ENCODE results near the gene ARF3. TPM values are rescaled to one million over a fixed set of nuclear protein-coding genes. Genes with fewer than 3 reads are reported as not detected.

ARF3 gene
- total and polyA plus RNA-seq, 2 of the 13 experiments (the other 11 are each of a cell fraction or from before 2014, with no cell fraction given), result 53.8 to 57.9 TPM

DNA sequence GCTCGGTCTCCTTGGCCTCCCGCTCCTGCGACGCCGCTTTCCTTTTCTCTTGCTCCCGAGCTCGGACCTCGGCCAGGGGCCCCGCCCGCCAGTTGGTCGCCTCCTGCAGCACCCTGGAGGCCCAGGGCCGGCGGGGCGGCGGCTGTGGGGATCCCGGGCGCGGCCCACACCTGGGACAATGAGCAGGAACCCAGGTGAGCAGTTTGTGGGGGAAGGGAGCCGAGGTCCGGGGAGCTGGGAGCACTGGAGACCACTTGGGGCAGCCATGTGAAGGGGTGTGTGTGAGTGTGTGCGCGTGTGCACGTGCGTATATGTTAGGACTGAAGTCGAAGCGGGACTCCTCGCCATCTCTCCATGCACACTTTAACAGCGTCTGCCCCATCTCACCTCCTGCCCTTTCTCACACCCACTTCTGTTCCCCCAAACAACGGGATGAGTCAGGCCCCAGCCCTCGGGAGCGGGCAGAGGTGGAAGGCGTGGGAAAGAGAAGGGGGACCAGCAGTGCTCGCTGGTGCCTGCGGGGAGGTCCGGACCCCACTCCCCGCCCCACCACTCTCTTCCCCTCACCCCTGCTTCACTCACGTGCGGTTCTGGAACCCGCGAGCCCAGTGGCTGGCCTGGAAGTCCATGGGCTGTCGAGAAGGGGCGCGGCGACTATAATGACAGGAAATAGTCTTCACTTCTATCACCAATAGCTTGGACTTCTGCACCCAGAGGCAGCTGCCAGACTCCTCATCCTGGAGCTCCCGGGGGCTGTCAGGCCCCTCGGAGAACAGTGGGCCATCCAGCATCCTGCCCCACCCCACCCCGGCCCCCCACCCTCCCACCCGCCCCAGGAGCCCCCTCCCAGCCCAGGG, 41.4 kb upstream of the ARF3 start (continued):
- TF ChIP-seq, protein P1, sequence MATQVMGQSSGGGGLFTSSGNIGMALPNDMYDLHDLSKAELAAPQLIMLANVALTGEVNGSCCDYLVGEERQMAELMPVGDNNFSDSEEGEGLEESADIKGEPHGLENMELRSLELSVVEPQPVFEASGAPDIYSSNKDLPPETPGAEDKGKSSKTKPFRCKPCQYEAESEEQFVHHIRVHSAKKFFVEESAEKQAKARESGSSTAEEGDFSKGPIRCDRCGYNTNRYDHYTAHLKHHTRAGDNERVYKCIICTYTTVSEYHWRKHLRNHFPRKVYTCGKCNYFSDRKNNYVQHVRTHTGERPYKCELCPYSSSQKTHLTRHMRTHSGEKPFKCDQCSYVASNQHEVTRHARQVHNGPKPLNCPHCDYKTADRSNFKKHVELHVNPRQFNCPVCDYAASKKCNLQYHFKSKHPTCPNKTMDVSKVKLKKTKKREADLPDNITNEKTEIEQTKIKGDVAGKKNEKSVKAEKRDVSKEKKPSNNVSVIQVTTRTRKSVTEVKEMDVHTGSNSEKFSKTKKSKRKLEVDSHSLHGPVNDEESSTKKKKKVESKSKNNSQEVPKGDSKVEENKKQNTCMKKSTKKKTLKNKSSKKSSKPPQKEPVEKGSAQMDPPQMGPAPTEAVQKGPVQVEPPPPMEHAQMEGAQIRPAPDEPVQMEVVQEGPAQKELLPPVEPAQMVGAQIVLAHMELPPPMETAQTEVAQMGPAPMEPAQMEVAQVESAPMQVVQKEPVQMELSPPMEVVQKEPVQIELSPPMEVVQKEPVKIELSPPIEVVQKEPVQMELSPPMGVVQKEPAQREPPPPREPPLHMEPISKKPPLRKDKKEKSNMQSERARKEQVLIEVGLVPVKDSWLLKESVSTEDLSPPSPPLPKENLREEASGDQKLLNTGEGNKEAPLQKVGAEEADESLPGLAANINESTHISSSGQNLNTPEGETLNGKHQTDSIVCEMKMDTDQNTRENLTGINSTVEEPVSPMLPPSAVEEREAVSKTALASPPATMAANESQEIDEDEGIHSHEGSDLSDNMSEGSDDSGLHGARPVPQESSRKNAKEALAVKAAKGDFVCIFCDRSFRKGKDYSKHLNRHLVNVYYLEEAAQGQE (IDR thresholded peaks at IDR 0.05; ENCODE audit: borderline replicate concordance in 1 of 2, low read depth in 1 of 2, low read length in 2 of 2), result no peak
- TF ChIP-seq U2AF1 (optimal IDR thresholded peaks at IDR 0.05; ENCODE audit: low read depth, low read length) (no peak), MAFF (IDR thresholded peaks at IDR 0.05; ENCODE audit: low read depth, low read length) (no peak), FIP1L1 (IDR thresholded peaks at IDR 0.05; ENCODE audit: borderline replicate concordance, insufficient read depth, low read depth, low read length) (no peak), NFE2L1 (CRISPR knock-in tag; IDR thresholded peaks at IDR 0.05; ENCODE audit: borderline replicate concordance) (peak; percentile 50; the same call in 1 of the 2 replicates), ZNF558 (CRISPR knock-in tag; IDR thresholded peaks at IDR 0.05; ENCODE audit: borderline replicate concordance) (peak; percentile 27; the same call in 1 of the 2 replicates), SP140L (CRISPR knock-in tag; IDR thresholded peaks at IDR 0.05; ENCODE audit: borderline replicate concordance) (no peak), YEATS2 (CRISPR knock-in tag; IDR thresholded peaks at IDR 0.05; ENCODE audit: borderline replicate concordance) (no peak; the same call in 1 of the 2 replicates), HOXA5 (CRISPR knock-in tag; IDR thresholded peaks at IDR 0.05) (peak; percentile 89), EZH2 (conservative IDR thresholded peaks at IDR 0.05; ENCODE audit: low read depth, low read length) (no peak), ZNF329 (CRISPR knock-in tag; IDR thresholded peaks at IDR 0.05; ENCODE audit: low read depth) (peak; percentile 74), CENPT (CRISPR knock-in tag; IDR thresholded peaks at IDR 0.05; ENCODE audit: low read depth) (no peak; the same call in 1 of the 2 replicates), MXD4 (CRISPR knock-in tag; IDR thresholded peaks at IDR 0.05) (peak; percentile 71)
- TF ChIP-seq, protein P2, sequence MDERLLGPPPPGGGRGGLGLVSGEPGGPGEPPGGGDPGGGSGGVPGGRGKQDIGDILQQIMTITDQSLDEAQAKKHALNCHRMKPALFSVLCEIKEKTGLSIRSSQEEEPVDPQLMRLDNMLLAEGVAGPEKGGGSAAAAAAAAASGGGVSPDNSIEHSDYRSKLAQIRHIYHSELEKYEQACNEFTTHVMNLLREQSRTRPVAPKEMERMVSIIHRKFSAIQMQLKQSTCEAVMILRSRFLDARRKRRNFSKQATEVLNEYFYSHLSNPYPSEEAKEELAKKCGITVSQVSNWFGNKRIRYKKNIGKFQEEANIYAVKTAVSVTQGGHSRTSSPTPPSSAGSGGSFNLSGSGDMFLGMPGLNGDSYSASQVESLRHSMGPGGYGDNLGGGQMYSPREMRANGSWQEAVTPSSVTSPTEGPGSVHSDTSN (CRISPR knock-in tag; IDR thresholded peaks at IDR 0.05), result no peak
- TF ChIP-seq, protein P3, sequence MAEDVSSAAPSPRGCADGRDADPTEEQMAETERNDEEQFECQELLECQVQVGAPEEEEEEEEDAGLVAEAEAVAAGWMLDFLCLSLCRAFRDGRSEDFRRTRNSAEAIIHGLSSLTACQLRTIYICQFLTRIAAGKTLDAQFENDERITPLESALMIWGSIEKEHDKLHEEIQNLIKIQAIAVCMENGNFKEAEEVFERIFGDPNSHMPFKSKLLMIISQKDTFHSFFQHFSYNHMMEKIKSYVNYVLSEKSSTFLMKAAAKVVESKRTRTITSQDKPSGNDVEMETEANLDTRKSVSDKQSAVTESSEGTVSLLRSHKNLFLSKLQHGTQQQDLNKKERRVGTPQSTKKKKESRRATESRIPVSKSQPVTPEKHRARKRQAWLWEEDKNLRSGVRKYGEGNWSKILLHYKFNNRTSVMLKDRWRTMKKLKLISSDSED (CRISPR knock-in tag; IDR thresholded peaks at IDR 0.05), result no peak
- TF ChIP-seq, protein P4, sequence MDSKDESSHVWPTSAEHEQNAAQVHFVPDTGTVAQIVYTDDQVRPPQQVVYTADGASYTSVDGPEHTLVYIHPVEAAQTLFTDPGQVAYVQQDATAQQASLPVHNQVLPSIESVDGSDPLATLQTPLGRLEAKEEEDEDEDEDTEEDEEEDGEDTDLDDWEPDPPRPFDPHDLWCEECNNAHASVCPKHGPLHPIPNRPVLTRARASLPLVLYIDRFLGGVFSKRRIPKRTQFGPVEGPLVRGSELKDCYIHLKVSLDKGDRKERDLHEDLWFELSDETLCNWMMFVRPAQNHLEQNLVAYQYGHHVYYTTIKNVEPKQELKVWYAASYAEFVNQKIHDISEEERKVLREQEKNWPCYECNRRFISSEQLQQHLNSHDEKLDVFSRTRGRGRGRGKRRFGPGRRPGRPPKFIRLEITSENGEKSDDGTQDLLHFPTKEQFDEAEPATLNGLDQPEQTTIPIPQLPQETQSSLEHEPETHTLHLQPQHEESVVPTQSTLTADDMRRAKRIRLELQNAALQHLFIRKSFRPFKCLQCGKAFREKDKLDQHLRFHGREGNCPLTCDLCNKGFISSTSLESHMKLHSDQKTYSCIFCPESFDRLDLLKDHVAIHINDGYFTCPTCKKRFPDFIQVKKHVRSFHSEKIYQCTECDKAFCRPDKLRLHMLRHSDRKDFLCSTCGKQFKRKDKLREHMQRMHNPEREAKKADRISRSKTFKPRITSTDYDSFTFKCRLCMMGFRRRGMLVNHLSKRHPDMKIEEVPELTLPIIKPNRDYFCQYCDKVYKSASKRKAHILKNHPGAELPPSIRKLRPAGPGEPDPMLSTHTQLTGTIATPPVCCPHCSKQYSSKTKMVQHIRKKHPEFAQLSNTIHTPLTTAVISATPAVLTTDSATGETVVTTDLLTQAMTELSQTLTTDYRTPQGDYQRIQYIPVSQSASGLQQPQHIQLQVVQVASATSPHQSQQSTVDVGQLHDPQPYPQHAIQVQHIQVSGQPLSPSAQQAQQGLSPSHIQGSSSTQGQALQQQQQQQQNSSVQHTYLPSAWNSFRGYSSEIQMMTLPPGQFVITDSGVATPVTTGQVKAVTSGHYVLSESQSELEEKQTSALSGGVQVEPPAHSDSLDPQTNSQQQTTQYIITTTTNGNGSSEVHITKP (CRISPR knock-in tag; IDR thresholded peaks at IDR 0.05; ENCODE audit: low read depth), result no peak
- TF ChIP-seq, protein P5, sequence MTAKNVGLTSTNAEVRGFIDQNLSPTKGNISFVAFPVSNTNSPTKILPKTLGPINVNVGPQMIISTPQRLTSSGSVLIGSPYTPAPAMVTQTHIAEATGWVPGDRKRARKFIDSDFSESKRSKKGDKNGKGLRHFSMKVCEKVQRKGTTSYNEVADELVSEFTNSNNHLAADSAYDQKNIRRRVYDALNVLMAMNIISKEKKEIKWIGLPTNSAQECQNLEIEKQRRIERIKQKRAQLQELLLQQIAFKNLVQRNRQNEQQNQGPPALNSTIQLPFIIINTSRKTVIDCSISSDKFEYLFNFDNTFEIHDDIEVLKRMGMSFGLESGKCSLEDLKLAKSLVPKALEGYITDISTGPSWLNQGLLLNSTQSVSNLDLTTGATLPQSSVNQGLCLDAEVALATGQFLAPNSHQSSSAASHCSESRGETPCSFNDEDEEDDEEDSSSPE (CRISPR knock-in tag; IDR thresholded peaks at IDR 0.05), result no peak; the same call in none of the 2 replicates

Measured in HepG2 (cell line).